ENCODE results near the gene SCARF1.

DNA sequence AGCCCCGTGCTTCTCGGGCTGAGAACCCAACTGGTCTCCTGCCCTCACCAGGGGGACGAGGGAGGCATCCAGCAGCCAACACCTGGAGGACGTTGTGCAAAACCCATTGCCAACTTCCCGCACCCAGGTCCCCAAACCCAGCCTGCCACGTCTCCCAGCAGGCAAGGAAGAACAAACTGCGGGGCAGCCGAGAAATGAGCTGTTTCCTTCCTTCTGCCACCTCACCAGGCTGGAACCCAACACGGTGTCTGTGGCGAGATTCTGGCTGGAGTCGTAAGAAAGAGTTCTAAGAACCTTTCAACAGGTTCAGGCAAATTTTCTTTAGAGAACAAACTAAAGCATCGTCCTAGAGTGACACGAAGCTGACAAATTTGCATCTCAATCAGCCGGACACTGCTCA lies 20.5 kb downstream of the SCARF1 start:
- TF ChIP-seq, protein P1, sequence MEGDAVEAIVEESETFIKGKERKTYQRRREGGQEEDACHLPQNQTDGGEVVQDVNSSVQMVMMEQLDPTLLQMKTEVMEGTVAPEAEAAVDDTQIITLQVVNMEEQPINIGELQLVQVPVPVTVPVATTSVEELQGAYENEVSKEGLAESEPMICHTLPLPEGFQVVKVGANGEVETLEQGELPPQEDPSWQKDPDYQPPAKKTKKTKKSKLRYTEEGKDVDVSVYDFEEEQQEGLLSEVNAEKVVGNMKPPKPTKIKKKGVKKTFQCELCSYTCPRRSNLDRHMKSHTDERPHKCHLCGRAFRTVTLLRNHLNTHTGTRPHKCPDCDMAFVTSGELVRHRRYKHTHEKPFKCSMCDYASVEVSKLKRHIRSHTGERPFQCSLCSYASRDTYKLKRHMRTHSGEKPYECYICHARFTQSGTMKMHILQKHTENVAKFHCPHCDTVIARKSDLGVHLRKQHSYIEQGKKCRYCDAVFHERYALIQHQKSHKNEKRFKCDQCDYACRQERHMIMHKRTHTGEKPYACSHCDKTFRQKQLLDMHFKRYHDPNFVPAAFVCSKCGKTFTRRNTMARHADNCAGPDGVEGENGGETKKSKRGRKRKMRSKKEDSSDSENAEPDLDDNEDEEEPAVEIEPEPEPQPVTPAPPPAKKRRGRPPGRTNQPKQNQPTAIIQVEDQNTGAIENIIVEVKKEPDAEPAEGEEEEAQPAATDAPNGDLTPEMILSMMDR (IDR thresholded peaks at IDR 0.05; ENCODE audit: poor library complexity, severe bottlenecking): no peak
- TF ChIP-seq MXI1 (conservative IDR thresholded peaks at IDR 0.05; ENCODE audit: poor library complexity, severe bottlenecking): no peak
- TF ChIP-seq SMC3 (conservative IDR thresholded peaks at IDR 0.05; ENCODE audit: poor library complexity): no peak
- TF ChIP-seq, protein P2, sequence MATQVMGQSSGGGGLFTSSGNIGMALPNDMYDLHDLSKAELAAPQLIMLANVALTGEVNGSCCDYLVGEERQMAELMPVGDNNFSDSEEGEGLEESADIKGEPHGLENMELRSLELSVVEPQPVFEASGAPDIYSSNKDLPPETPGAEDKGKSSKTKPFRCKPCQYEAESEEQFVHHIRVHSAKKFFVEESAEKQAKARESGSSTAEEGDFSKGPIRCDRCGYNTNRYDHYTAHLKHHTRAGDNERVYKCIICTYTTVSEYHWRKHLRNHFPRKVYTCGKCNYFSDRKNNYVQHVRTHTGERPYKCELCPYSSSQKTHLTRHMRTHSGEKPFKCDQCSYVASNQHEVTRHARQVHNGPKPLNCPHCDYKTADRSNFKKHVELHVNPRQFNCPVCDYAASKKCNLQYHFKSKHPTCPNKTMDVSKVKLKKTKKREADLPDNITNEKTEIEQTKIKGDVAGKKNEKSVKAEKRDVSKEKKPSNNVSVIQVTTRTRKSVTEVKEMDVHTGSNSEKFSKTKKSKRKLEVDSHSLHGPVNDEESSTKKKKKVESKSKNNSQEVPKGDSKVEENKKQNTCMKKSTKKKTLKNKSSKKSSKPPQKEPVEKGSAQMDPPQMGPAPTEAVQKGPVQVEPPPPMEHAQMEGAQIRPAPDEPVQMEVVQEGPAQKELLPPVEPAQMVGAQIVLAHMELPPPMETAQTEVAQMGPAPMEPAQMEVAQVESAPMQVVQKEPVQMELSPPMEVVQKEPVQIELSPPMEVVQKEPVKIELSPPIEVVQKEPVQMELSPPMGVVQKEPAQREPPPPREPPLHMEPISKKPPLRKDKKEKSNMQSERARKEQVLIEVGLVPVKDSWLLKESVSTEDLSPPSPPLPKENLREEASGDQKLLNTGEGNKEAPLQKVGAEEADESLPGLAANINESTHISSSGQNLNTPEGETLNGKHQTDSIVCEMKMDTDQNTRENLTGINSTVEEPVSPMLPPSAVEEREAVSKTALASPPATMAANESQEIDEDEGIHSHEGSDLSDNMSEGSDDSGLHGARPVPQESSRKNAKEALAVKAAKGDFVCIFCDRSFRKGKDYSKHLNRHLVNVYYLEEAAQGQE (IDR thresholded peaks at IDR 0.05; ENCODE audit: borderline replicate concordance): no peak
- TF ChIP-seq EZH2 (IDR thresholded peaks at IDR 0.05; ENCODE audit: borderline replicate concordance, insufficient read depth, low read length, poor library complexity, severe bottlenecking): no peak
- no peak for TF ChIP-seq RAD21 (conservative IDR thresholded peaks at IDR 0.05)
- no peak for TF ChIP-seq EP300 (conservative IDR thresholded peaks at IDR 0.05; ENCODE audit: poor library complexity, severe bottlenecking)

Measured in neural cell (in vitro differentiated cells).